Body of pancreas (tissue), 4 donors: ENCODE measurements around the gene OLA1.

Experiments used
- CTCF ChIP-seq, 7 experiments: fragments of 450-650 bp in 4 of 7; fragments of 200-600 bp in 3 of 7; sonication (generic) in 3 of 7; IDR thresholded peaks; one replicate each; pipeline ENCODE4 v1.5.1; 2016 to 2019; ENCODE audit warnings: antibody characterized with exemption in 7 of 7
- POLR2A ChIP-seq, 3 donors: fragments of 450-650 bp; IDR thresholded peaks; one replicate each; pipeline ENCODE4 v1.6.1; 2016; ENCODE audit warnings: antibody characterized with exemption in 3 of 3, mild to moderate bottlenecking in 2 of 3

- TF ChIP-seq CTCF (IDR thresholded peaks at IDR 0.05) (no peak), POLR2A (IDR thresholded peaks at IDR 0.05) (no peak)
These were observed 63.8 kb downstream of the OLA1 start for GRCh38 chr2:174184504-174184903.
